Erythroblast (primary cell): Measurements from ENCODE around the gene EFHB.

Source experiments
- GATA1 ChIP-seq: IDR thresholded peaks from 2 replicates; pipeline ENCODE4 v1.6.1; 2011; ENCODE audit warnings: low read depth, mild to moderate bottlenecking, control low read depth, low read length, moderate library complexity
- POLR2A ChIP-seq: IDR thresholded peaks from 2 replicates; pipeline ENCODE4 v1.6.1; 2011; ENCODE audit warnings: mild to moderate bottlenecking, low read length

DNA sequence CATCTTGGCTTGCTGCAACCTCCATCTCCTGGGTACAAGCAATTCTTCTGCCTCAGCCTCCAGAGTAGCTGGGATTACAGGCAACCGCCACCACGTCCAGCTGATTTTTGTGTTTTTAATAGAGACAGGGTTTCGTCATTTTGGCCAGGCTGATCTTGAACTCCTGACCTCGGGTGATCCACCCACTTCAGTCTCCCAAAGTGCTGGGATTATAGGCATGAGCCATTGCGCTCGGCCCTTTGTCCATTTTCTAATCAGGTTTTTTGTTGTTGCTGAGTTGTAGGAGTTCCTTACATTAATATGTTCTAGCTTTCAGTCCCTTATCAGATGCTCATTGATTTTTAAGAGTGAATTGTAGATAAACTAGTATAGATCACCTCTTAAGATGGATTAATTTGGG is 33.2 kb upstream of the EFHB start:
- no peak for TF ChIP-seq POLR2A
- no peak for TF ChIP-seq GATA1
